HepG2 (cell line): ENCODE results near the gene DIPK1C. TPM values are rescaled to one million over a fixed set of nuclear protein-coding genes. Genes with fewer than 3 reads are reported as not detected.

Source experiments
- AKNA ChIP-seq: sonication (generic); formaldehyde crosslinking; IDR thresholded peaks from 2 replicates; pipeline ENCODE4 v1.4.0; 2020; ENCODE audit warnings: missing genetic modification reagents, borderline replicate concordance
- BCLAF1 ChIP-seq: fragments of 450-650 bp; IDR thresholded peaks from 2 replicates; pipeline ENCODE4 v1.6.1; 2017; ENCODE audit warnings: mild to moderate bottlenecking
- ETV5 ChIP-seq: IDR thresholded peaks from 2 replicates; pipeline ENCODE4 v1.6.1; 2018; ENCODE audit warnings: missing biosample characterization, missing genetic modification reagents, inconsistent platforms, borderline replicate concordance
- GTF3A ChIP-seq: sonication (generic); formaldehyde crosslinking; conservative IDR thresholded peaks from 2 replicates; pipeline ENCODE4 v1.4.0; 2020; ENCODE audit warnings: mild to moderate bottlenecking, missing genetic modification reagents
- HDAC1 ChIP-seq: sonication (generic); formaldehyde crosslinking; IDR thresholded peaks from 2 replicates; pipeline ENCODE4 v1.5.1; 2020; ENCODE audit warnings: mild to moderate bottlenecking, missing genetic modification reagents
- JUN ChIP-seq: sonication (generic); formaldehyde crosslinking; IDR thresholded peaks from 2 replicates; pipeline ENCODE4 v1.4.0; 2020; ENCODE audit warnings: mild to moderate bottlenecking, missing genetic modification reagents
- KDM5B ChIP-seq: sonication (generic); formaldehyde crosslinking; IDR thresholded peaks from 2 replicates; pipeline ENCODE4 v1.4.0; 2020; ENCODE audit warnings: missing genetic modification reagents, mild to moderate bottlenecking, borderline replicate concordance
- MAFG ChIP-seq: sonication (generic); formaldehyde crosslinking; IDR thresholded peaks from 2 replicates; pipeline ENCODE4 v1.5.1; 2020; ENCODE audit warnings: mild to moderate bottlenecking, missing genetic modification reagents
- MED1 ChIP-seq: sonication (generic); formaldehyde crosslinking; IDR thresholded peaks from 2 replicates; pipeline ENCODE4 v1.4.0; 2020; ENCODE audit warnings: missing genetic modification reagents
- RFXANK ChIP-seq: IDR thresholded peaks from 2 replicates; pipeline ENCODE4 v1.6.1; 2016
- SP5 ChIP-seq: IDR thresholded peaks from 2 replicates; pipeline ENCODE4 v1.6.1; 2016; ENCODE audit warnings: low read depth, borderline replicate concordance
- YY1 ChIP-seq: IDR thresholded peaks from 2 replicates; pipeline ENCODE4 v1.6.1; 2011; ENCODE audit warnings: low read length, low read depth, moderate library complexity, mild to moderate bottlenecking; ENCODE audit not compliant: insufficient read depth, insufficient replicate concordance
- ZBTB20 ChIP-seq: sonication (generic); formaldehyde crosslinking; IDR thresholded peaks from 2 replicates; pipeline ENCODE4 v1.8.1; 2023; ENCODE audit warnings: missing genetic modification reagents, low read depth, mild to moderate bottlenecking, borderline replicate concordance
- ZNF180 ChIP-seq: sonication (generic); formaldehyde crosslinking; IDR thresholded peaks from 2 replicates; pipeline ENCODE4 v1.4.0; 2020; ENCODE audit warnings: low read depth, missing genetic modification reagents, borderline replicate concordance
- ZNF644 ChIP-seq: IDR thresholded peaks from 2 replicates; pipeline ENCODE4 v1.6.1; 2016; ENCODE audit warnings: low read depth
- polyA plus RNA-seq, 8 experiments: library from polyadenylated mRNA; depleted of rRNA in 3 of 8; stranded (reverse) in 7 of 8; unstranded in 1 of 8; fragments of >200 nt; fragmentation: Illumina TruSeq in 4 of 8; extraction: Trizol in 4 of 8; gene quantifications; 2 replicates each; pipeline versions ENCODE4 v1.2.1 to v1.2.3, GENCODE V29; 2011 to 2016; ENCODE audit warnings: low read depth in 4 of 8, missing spikeins in 1 of 8, mixed read lengths in 1 of 8; ENCODE audit not compliant: insufficient read depth in 1 of 8
- total RNA-seq, 5 experiments: library from RNA; depleted of rRNA; stranded (reverse); fragments of >200 nt; fragmentation: Illumina TruSeq; extraction: Trizol; gene quantifications; 2 replicates each; pipeline ENCODE4 v1.2.3, GENCODE V29; 2016; ENCODE audit warnings: low read depth in 1 of 5
- TF ChIP-seq, protein P1 (sequence below): sonication (generic); formaldehyde crosslinking; IDR thresholded peaks from 2 replicates; pipeline ENCODE4 v1.8.1; 2023; ENCODE audit warnings: missing genetic modification reagents, inconsistent platforms, borderline replicate concordance
- TF ChIP-seq, protein P2 (sequence below): sonication (generic); formaldehyde crosslinking; IDR thresholded peaks from 2 replicates; pipeline ENCODE4 v1.8.0; 2023; ENCODE audit warnings: mild to moderate bottlenecking, missing genetic modification reagents
- TF ChIP-seq, protein P3 (sequence below): sonication (generic); formaldehyde crosslinking; IDR thresholded peaks from 2 replicates; pipeline ENCODE4 v1.4.0; 2020; ENCODE audit warnings: missing genetic modification reagents

The DIPK1C gene
- total and polyA plus RNA-seq, 2 of the 13 experiments (the other 11 are each of a cell fraction or from before 2014, with no cell fraction given), result 1.8 TPM; not detected in 1

- TF ChIP-seq ZNF644 (CRISPR knock-in tag) (no peak), HDAC1 (no peak), ETV5 (CRISPR knock-in tag) (no peak), MED1 (CRISPR knock-in tag) (peak; percentile 36), AKNA (CRISPR knock-in tag) (no peak), RFXANK (CRISPR knock-in tag) (no peak), ZNF180 (CRISPR knock-in tag) (no peak), GTF3A (CRISPR knock-in tag) (no peak), SP5 (no peak), ZBTB20 (no peak), KDM5B (CRISPR knock-in tag) (0 out of 2 replicates have a peak, but pooled peaks have one; percentile 4), BCLAF1 (no peak), YY1 (no peak), JUN (CRISPR knock-in tag) (no peak), MAFG (CRISPR knock-in tag) (no peak)
- TF ChIP-seq, protein P1, sequence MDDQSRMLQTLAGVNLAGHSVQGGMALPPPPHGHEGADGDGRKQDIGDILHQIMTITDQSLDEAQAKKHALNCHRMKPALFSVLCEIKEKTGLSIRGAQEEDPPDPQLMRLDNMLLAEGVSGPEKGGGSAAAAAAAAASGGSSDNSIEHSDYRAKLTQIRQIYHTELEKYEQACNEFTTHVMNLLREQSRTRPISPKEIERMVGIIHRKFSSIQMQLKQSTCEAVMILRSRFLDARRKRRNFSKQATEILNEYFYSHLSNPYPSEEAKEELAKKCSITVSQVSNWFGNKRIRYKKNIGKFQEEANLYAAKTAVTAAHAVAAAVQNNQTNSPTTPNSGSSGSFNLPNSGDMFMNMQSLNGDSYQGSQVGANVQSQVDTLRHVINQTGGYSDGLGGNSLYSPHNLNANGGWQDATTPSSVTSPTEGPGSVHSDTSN (CRISPR knock-in tag), result no peak
- TF ChIP-seq, protein P2, sequence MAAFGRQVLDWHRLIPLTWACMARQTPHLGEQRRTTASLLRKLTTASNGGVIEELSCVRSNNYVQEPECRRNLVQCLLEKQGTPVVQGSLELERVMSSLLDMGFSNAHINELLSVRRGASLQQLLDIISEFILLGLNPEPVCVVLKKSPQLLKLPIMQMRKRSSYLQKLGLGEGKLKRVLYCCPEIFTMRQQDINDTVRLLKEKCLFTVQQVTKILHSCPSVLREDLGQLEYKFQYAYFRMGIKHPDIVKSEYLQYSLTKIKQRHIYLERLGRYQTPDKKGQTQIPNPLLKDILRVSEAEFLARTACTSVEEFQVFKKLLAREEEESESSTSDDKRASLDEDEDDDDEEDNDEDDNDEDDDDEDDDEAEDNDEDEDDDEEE, result 0 out of 2 replicates have a peak, but pooled peaks have one; percentile 73
- TF ChIP-seq, protein P3, sequence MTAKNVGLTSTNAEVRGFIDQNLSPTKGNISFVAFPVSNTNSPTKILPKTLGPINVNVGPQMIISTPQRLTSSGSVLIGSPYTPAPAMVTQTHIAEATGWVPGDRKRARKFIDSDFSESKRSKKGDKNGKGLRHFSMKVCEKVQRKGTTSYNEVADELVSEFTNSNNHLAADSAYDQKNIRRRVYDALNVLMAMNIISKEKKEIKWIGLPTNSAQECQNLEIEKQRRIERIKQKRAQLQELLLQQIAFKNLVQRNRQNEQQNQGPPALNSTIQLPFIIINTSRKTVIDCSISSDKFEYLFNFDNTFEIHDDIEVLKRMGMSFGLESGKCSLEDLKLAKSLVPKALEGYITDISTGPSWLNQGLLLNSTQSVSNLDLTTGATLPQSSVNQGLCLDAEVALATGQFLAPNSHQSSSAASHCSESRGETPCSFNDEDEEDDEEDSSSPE (CRISPR knock-in tag), result no peak
These were observed 23.1 kb upstream of the DIPK1C start (continued) for GRCh38 chr18:74480149-74480651.
